ENCODE measurements around the gene ENTPD1. TPM values are rescaled to one million over a fixed set of nuclear protein-coding genes. Genes with fewer than 3 reads are reported as not detected.
A peak's percentile ranks its signal among the peaks of the same experiment; 100 is the strongest.

ENTPD1 gene
- total RNA-seq, 1 donor from 2014 or later = 0.20 TPM

DNA sequence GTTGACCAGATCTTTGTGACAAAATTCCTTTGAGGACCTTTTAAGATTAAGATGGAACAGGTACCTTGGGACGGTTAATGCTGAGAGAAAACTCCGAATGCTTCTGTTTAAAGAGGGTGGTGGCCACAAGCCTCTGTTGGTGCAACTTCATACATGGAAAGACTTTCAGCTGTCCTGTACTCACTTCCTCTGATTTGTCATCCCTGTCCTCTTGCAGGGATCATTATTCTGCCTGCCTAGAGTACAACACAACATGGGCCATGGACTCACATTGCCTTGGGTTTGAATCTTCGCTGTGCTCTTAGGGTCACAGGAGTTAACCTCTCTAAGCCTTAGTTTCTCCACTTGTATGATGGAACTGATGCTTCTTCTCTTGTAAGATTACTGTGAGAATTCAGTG, 75.1 kb downstream of the ENTPD1 start:
- DNase-seq (ENCODE audit: low read depth) = no peak

DNA sequence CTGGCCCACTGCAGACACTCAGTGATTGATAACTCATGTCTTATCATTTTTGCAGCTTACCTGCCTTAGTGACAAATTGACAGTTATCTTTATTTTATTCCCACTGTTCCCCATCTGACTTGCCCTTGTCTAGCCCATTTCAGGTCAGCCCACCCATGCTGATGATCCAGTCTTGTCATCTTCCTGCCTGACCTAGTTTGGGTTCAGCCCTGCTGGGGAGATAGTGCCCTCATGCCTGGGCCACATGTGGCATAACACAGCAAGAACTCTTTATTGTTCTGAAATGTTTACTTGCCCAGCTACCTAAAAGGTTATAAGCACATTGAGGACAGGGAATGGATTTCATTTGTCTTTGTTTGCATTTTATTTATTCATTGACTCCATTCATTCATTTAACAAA, 75.6 kb downstream of the ENTPD1 start:
- DNase-seq (ENCODE audit: low read depth) = no peak

DNA sequence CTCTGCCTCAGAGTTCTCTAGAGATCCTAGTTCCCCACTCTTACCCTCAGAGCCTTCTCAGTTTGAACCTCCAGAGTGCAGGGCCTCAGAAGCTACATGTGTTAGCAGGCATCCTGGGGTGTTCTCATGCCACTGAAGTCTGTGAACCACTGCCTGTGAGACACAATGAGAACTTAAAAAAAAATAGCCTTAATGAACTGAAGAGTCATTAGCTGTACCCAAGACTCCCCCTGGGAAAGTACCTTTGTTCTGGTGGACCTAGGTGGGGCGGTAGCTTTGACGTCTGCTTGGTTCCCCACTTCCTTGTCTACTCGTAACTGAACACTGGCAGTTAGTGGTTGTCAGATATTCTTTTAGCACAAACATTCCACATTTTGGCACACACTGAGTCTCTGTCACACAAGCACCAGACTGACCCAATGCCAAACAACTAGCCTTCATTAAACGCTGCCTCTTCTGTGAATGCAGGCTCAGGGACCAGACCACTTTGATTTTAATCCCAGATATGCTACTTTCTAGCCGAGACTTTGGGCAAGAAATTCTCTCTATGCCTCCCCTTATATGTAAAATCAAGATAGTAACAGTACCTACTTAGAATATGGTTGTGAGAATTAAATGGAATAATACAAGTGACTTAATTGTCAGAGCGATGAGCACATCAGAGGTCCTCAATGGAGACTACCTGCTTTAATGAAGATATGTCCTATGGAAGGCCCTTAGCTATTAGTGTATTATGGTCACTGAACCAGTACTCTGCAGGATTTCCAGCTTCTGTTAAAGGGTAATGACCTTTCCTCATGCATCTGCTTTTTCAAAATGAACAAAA, 76.5 kb downstream of the ENTPD1 start:
- no peak for DNase-seq (ENCODE audit: low read depth)

DNA sequence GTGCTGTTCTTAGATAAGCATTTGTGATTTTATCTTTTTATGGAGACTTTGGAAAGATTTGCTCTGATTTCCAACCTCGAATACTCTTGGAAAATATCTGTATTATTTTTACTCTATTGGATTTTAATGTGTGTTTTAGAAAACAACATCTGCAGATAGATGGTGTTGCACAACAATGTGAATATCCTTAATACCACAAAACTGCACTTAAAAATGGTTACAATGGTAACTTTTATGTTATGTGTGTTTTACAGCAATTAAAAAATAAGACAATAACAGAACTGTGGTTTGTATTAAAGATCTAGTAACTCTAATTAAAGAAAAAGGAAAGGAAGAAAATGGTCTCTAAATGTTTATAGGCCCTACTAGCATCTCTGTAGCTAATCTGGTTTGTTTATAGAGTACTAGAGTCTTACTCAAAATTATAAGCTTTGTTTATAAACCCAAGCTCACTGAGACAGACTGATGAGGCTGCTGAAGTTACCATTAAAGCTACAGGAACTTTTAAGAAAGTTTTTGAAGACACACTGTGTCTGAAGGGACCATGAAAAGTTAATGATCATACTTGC, 77.2 kb downstream of the ENTPD1 start:
- no peak for DNase-seq (ENCODE audit: low read depth)

DNA sequence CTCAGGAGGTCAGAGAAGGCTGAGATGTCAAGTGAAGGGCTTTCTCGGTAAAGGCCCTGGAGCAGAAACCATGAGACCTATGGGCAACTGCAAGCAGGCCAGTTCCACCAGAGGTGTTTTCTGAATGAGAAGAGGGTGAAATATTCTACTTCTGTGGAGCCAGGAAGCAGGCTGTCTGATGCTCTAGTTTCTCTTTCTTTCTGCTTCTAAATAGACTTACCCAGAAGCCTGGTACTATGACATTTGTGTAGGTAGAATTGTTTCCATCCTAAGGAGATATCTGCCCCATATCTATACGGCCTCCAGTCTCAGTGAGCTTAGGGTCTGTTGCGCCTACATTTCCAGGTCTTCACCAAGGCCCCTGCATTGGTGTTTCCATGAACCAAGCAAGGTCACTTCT, 78.4 kb downstream of the ENTPD1 start:
- no peak for DNase-seq (ENCODE audit: low read depth)

DNA sequence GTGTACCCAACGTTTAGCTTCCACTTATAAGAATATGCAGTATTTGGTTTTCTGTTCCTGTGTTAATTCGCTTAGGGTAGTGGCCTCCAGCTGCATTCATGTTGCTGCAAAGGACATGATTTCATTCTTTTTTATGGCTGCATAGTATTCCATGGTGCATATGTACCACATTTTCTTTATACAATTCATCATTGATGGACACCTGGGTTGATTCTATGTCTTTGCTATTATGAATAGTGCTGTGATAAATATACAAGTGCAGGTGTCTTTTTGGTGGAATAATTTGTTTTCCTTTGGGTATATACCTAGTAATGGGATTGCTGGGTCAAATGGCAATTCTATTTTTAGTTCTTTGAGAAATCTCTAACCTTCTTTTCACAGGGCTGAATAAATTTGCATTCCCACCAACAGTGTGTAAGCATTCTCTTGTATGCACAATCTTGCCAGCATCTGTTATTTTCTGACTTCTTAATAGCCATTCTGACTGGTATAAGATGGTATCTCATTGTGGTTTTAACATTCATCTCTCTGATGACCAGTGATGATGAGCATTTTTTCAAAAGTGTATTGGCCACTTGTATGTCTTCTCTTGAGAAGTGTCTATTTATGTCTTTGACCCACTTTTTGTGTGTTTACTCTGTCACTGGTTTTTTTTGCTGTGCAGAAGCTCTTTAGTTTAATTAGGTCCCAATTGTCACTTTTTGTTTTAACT, 79.3 kb downstream of the ENTPD1 start:
- DNase-seq (ENCODE audit: low read depth) = no peak

DNA sequence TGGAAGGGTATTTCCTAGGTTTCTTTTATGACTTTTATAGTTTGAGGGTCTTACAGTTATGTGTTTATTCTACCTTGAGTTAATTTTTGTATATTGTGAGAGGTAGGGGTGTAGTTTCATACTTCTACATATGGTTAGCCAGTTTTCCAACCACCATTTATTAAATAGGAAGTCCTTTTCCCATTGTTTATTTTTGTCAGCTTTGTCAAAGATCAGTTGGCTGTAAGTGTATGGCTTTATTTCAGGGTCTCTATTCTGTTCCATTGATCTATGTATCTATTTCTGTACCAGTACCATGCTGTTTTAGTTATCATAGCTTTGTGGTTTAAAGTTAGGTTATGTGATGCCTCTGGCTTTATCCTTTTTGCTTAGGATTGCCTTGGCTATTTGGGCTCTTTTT, 79.9 kb downstream of the ENTPD1 start:
- no peak for DNase-seq (ENCODE audit: low read depth)

DNA sequence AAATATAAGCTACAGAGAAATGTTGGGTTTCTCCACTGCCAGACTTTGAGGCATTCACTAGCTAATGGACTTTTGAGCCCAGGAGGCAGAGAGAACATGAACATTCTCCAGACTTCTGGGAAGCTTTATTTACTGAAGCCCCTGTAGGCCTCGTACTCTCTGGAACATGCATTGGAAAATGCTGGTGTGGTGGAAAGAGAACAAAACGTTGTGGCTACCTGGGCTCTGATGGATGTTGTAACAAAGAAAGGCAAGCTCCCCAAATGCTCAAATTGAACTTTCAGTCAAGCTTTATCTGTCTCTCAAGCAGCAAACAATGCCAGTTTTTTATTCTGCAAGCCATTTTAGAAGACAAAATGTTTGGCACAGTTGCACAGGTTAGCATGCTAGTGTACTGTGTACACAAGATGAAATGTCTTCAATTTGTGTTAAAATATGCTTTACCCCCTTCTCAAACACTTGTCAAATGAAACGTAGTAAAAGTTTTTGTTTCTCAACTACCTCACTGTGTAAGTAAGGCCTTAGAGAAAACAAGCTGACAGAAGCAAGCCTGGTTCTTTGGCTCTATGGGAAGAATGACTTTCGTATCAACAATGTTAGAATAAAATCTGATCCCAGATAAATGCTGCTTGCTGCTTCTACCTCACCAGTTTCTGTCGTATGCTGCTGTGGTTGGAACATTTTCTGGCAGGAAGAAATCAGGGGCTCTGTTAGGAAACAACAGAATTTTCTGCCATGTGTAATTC, 80.8 kb downstream of the ENTPD1 start:
- DNase-seq (ENCODE audit: low read depth) = no peak

DNA sequence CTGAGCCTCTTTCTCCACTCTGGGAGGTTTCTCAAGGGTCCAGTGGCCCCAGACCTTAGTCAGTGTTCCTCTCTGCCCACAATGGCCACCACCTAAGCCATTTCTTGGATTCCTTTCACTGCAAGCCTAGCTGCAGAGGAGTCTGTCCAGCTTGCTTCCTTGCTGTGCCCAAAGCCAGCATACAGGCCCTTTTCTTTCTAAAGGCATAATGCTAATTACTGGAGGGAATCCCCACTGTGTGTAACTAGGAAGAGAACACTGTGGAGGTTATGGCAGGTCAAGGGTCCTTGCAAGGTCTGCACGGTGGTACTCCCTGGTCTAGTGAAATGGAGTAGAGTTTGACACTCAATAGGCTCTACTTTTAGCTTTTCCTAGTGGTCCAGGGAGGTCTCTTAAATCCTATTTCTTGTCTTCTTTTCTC, 81.4 kb downstream of the ENTPD1 start:
- no peak for DNase-seq (ENCODE audit: low read depth)

DNA sequence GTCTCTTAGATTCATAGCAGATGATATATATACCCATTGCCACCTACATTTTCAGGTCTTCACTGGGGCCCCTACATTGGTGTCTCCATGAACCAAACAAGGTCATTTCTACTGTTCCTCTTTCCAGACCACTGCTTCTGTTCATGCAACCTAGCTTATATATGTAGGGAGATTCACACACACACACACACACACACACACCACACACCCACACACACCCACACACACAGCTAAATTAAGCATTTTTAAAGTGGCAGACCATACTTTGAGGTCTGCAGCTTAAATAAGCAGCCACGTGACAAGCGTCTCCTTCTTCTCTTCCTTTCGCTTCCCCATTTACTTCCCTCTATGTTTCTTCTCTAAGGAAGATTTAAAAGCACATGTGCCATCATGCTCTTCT, 81.8 kb downstream of the ENTPD1 start:
- no peak for DNase-seq (ENCODE audit: low read depth)

DNA sequence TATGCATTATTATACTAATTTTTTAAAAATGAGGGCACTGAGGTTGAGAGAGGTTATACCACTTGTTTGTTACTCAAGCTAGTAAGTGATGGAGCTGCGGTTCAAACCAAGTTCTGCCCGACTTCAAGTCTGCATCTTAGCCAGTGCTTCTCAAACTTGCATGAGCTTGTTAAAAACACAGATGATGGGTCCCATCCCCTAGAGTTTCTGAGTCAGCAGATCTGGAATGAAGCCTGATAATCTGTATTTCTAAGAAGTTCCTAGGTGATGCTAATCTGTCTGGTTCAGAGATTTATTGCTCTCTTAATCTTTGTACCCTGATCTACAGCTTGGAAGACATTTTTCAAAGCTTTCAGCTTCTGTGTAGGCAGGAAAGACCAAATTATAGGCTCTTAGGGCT, 84.2 kb downstream of the ENTPD1 start:
- DNase-seq (ENCODE audit: low read depth) = no peak

DNA sequence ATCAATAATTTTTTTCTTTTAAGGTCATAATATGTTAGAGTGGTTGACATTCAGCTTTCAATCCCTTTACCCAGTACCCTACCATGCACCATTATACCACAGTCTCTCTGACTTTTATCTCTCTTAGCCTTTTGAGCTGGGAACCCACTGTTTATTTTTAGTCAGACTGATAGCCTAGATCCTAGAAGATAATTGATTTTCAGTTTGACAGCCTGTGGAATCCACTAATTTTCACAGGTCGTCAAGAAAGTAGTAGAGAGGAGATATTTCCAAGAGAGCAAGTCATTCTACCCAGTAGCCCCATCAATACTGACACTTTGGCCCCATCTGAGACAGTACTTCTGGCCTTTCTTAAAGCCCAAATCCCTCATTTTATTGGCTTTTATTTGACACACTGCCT, 84.7 kb downstream of the ENTPD1 start:
- DNase-seq (ENCODE audit: low read depth) = no peak

DNA sequence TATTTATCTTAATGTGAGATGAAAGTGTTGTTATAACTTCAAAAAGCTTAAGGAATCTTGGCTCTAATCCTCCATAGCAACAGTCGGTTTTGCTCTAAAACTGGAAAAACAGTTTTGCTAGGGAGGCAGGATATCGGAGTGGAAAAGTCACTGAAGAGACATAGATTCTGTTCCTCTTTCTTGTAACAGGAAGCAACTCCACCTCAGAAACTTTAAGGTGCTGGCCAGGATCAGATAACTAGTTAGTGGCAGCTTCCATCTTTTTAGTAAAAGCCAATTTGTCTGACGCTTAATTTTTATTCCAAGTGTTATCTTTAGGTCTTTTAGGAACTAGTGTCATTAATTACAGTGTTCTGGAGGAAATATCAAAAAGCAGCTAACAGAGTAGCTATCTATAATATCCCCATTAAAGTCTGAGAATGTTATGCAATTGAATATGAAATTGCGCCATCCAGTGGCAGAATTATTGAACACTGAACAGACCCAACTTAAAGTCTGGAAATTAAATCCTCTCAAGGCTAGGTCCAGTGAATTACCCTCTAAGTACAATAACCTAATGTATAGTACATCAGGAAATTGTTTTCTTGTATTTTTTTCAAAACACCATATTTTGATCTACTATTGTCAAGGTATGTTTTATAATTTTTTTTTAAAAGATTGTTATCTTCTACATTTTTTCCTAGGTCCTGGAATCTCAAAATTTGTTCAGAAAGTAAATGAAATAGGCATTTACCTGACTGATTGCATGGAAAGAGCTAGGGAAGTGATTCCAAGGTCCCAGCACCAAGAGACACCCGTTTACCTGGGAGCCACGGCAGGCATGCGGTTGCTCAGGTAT, 85.9 kb downstream of the ENTPD1 start:
- peak; percentile 62 for DNase-seq (ENCODE audit: low read depth)

DNA sequence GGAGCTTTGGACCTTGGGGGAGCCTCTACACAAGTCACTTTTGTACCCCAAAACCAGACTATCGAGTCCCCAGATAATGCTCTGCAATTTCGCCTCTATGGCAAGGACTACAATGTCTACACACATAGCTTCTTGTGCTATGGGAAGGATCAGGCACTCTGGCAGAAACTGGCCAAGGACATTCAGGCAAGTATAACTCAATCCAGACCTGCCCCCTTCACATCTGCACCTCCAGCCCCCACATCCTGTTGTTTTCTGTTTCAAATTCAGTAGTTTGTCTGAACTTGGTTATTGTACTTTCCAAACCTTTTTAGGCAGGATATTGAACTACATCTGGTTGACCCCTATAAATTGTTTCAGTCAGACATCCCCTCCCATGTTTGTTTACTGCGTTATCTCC, 89.4 kb downstream of the ENTPD1 start:
- DNase-seq (ENCODE audit: low read depth) = no peak

DNA sequence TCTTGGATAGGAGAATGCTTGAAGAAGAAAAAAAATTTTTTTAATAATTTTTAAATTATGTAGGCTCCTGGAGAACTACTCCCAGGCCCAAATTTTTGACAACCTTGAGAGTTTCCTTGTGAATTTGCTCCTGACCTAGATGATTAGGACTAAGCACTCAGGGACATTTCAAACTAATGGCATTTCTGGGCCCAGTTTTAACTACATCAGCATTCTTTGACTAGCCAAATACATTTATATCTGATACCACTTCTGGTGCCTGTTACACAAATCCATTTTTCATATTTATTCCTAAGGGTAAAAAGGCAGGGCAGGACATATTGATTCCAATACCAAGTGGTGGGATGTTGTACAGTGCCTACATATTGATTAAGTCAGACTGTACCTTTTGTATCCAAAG, 91.0 kb downstream of the ENTPD1 start:
- no peak for DNase-seq (ENCODE audit: low read depth)

DNA sequence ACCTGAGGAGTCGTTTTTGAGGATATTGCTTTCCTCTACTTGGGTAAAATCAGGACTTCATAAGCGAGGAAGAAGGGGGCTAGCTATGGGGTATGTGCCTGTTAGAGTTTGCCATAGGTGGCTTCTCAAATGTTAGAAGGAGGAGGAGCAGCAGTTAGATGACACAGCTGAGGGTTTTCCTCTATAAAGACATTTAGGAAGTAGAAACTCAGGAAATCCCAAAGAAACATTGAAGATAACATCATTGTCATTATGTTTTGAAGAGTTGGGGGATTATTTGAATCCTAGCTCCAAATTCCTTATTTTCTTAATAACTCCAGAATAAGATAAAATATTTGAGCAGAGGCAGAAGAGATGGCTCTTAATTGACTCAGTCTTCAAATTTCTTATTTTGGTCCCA, 92.9 kb downstream of the ENTPD1 start:
- DNase-seq (ENCODE audit: low read depth) = no peak

DNA sequence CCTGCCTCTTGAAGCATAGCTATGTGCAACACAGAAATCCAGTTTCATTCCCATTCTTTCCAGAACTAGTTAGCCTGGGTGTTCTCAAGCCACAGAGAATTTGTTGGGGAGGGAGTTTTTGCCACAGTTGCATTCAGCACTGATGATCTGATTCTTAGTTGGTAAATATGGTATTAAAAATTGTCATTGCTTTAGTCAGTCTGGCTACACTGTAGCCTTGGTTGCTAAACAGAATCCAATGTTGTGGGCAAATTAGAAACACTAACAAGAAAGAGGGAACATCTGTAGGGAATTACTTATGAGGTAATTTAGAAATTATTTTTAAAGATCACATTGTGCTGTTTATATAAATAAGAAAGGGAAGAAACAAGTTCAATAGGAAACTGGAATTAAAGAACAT, 94.8 kb downstream of the ENTPD1 start:
- DNase-seq (ENCODE audit: low read depth) = no peak

DNA sequence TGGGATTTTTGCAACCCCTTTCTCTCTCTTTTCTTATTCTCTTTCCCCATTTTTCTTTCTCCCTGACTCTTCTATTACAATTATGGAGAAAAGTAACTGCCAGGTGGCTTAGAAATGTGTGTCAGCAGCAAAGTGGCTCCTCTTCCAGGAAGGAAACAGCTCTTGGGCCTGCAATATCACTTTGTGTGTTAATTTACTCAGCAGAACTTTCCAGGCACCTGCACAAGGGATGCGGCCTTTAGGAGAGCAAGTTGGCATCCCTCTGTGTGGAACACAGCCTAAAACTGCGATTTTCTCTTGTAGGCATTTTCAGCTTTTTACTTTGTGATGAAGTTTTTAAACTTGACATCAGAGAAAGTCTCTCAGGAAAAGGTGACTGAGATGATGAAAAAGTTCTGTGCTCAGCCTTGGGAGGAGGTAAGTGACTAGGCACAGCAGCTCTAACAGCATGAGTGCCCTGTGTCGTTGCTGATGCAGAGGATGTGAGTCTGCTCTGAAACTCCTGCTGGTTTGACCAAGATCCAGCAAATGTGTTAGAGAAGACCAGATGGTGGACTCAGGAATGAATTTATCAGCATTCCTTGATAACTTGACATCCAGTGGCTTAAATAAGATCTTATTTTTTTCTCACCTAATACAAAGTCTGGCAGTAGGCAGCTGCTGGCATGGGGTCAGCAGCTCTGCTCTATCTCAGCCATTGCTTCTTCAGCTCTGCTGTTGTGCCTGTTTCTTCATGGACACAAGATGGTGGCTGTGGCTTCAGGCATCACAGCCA, 104.4 kb downstream of the ENTPD1 start:
- DNase-seq (ENCODE audit: low read depth) = no peak

DNA sequence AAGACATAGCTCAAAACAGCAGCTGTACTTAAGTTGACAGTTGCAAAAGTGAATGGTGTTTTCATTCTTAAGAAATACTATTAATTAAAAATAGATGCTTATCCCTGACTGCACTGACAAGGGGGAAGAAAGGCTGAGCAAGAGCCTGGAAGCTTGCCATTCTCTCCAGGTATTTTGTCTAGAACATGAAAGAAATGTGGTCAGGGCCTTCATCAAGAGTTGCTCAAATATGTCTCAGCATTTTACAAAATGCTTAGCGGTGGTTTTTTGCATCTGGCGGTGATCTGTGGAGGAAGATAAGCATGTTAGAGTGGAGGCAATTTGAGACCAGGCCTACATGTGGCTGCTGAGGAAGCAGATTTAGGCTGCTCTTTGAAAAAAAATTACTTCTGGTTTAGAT, 105.4 kb downstream of the ENTPD1 start:
- DNase-seq (ENCODE audit: low read depth) = no peak

DNA sequence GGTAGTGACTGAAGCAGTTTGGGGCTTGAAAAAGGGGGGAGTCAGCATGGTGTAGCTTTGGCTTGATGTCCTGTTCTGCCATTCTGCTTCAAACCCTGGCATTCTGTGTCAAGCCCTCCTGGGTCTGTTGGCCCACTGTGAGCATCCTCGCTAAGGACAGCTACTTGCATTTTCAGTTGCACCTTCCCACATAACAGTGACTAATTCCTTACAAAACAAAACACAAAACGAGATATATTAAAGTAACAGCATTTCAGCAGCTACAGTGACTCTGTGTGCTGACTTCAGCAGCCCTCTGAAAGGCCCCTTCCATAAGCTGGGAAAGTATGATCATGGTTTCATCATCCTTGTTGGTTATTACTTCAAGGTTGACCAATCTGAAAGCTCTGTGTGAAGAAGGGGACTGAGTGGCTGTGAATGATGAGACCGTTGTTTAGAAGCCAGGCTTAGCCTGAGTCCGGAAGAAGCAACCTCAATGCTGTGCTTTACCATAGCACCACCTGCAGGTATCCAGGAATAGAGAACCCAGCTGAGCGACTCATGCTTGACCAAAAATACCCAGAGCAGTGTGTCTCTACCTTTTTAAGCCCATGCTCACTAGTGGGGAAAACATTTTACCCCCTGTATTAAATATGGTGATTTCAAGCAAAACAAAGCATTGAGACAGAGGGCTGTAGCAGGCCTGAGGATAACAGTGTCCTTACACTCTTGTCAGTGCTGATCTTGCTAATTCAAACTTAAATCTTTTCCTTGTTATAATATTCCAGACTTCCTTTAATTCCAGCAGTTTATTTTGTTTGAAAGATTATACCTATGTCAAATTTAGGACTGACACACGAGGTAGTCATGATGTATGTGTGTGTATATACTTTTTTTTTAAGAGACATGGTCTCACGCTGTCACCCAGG, 109.2 kb downstream of the ENTPD1 start:
- peak; percentile 68 for DNase-seq (ENCODE audit: low read depth)

All from renal cortical epithelial cell (primary cell).